WTC11 (cell line): ENCODE data around the gene MYO9A. TPM values are rescaled to one million over a fixed set of nuclear protein-coding genes. Genes with fewer than 3 reads are reported as not detected.

Experiments used
- ATAC-seq: fragments of 200-7000 bp; cut with Tn5 transposase; 2 replicates; pipeline ENCODE4 v1.10.0; 2021; ENCODE audit warnings: mild to moderate bottlenecking, moderate library complexity
- CTCF ChIA-PET: fragments of 300-600 bp; sonication (Branson Sonifier 250); formaldehyde crosslinking; loops from one replicate; lab custom pipeline; 2021; ENCODE audit warnings: antibody characterized with exemption; lab: Charles Lee
- POLR2A ChIA-PET: fragments of 350-600 bp; sonication (Branson Sonifier 250); formaldehyde crosslinking; loops from one replicate; lab custom pipeline; 2021; ENCODE audit warnings: antibody characterized with exemption; lab: Charles Lee
- DNase-seq: peaks from one replicate; pipeline ENCODE4 v3.0.0; 2021; ENCODE audit warnings: low spot score
- H3K27ac Mint-ChIP-seq: 2 replicates; pipeline ENCODE4 v1.8.0; 2021; ENCODE audit warnings: mixed read lengths
- H3K27me3 Mint-ChIP-seq: 2 replicates; pipeline ENCODE4 v1.8.0; 2021; ENCODE audit warnings: low read depth, mild to moderate bottlenecking, moderate library complexity, mixed read lengths
- H3K36me3 Mint-ChIP-seq: 2 replicates; pipeline ENCODE4 v1.8.0; 2021; ENCODE audit warnings: mixed read lengths
- H3K4me1 Mint-ChIP-seq: 2 replicates; pipeline ENCODE4 v1.8.0; 2022; ENCODE audit warnings: mixed read lengths
- H3K4me3 Mint-ChIP-seq: 2 replicates; pipeline ENCODE4 v1.8.0; 2021; ENCODE audit warnings: mild to moderate bottlenecking, moderate library complexity, mixed read lengths
- H3K9me3 Mint-ChIP-seq: 2 replicates; pipeline ENCODE4 v1.8.0; 2021; ENCODE audit warnings: mixed read lengths
- AFF4 ChIP-seq: sonication (generic); formaldehyde crosslinking; IDR thresholded peaks from 2 replicates; pipeline ENCODE4 v1.8.1; 2023; ENCODE audit warnings: mild to moderate bottlenecking, missing genetic modification reagents, borderline replicate concordance
- CREB1 ChIP-seq: sonication (generic); formaldehyde crosslinking; IDR thresholded peaks from 2 replicates; pipeline ENCODE4 v1.8.0; 2023; ENCODE audit warnings: mild to moderate bottlenecking, missing genetic modification reagents
- E2F4 ChIP-seq: sonication (generic); formaldehyde crosslinking; IDR thresholded peaks from 2 replicates; pipeline ENCODE4 v1.8.1; 2022; ENCODE audit warnings: low read depth, mild to moderate bottlenecking, moderate library complexity, missing genetic modification reagents, borderline replicate concordance
- EMX1 ChIP-seq: fragments of 250-450 bp; sonication (Bioruptor Pico); IDR thresholded peaks from 2 replicates; pipeline ENCODE4 v1.8.0; 2021; ENCODE audit warnings: mild to moderate bottlenecking
- FOXP4 ChIP-seq: sonication (generic); formaldehyde crosslinking; IDR thresholded peaks from 2 replicates; pipeline ENCODE4 v1.8.0; 2022; ENCODE audit warnings: mild to moderate bottlenecking, missing genetic modification reagents
- GTF2I ChIP-seq: fragments of 250-450 bp; sonication (Bioruptor Pico); conservative IDR thresholded peaks from 2 replicates; pipeline ENCODE4 v1.4.0; 2021; ENCODE audit warnings: mild to moderate bottlenecking
- MXD4 ChIP-seq: fragments of 250-450 bp; sonication (Bioruptor Pico); IDR thresholded peaks from 2 replicates; pipeline ENCODE4 v1.8.0; 2021; ENCODE audit warnings: mild to moderate bottlenecking, moderate library complexity, borderline replicate concordance
- NFE2L1 ChIP-seq: sonication (generic); formaldehyde crosslinking; IDR thresholded peaks from 2 replicates; pipeline ENCODE4 v1.8.1; 2023; ENCODE audit warnings: missing genetic modification reagents
- RORB ChIP-seq: fragments of 250-450 bp; sonication (Bioruptor Pico); IDR thresholded peaks from 2 replicates; pipeline ENCODE4 v1.9.0; 2021; ENCODE audit warnings: mild to moderate bottlenecking
- SOX15 ChIP-seq: fragments of 250-450 bp; sonication (Bioruptor Pico); IDR thresholded peaks from 2 replicates; pipeline ENCODE4 v1.9.0; 2021; ENCODE audit warnings: mild to moderate bottlenecking
- TCF7 ChIP-seq: sonication (generic); formaldehyde crosslinking; IDR thresholded peaks from 2 replicates; pipeline ENCODE4 v1.8.0; 2022; ENCODE audit warnings: mild to moderate bottlenecking, low read depth, missing genetic modification reagents, moderate library complexity
- ZBTB21 ChIP-seq: sonication (generic); formaldehyde crosslinking; IDR thresholded peaks from 2 replicates; pipeline ENCODE4 v1.8.1; 2023; ENCODE audit warnings: mild to moderate bottlenecking, missing genetic modification reagents, borderline replicate concordance
- ZNF263 ChIP-seq: sonication (generic); formaldehyde crosslinking; IDR thresholded peaks from 2 replicates; pipeline ENCODE4 v1.8.1; 2022; ENCODE audit warnings: low read depth, mild to moderate bottlenecking, moderate library complexity, missing genetic modification reagents
- ZNF317 ChIP-seq: sonication (generic); formaldehyde crosslinking; IDR thresholded peaks from 2 replicates; pipeline ENCODE4 v1.8.1; 2023; ENCODE audit warnings: low read depth, mild to moderate bottlenecking, moderate library complexity, missing genetic modification reagents, borderline replicate concordance
- ZNF396 ChIP-seq: fragments of 250-450 bp; sonication (Bioruptor Pico); IDR thresholded peaks from 2 replicates; pipeline ENCODE4 v1.8.0; 2021; ENCODE audit warnings: mild to moderate bottlenecking, moderate library complexity, borderline replicate concordance
- ZNF425 ChIP-seq: fragments of 250-450 bp; sonication (Bioruptor Pico); conservative IDR thresholded peaks from 2 replicates; pipeline ENCODE4 v1.9.0; 2021; ENCODE audit warnings: mild to moderate bottlenecking
- total RNA-seq: library from RNA; stranded (reverse); gene quantifications from 3 replicates; pipeline ENCODE4 v1.2.3, GENCODE V29; 2021
- TF ChIP-seq, protein P1 (sequence below): sonication (generic); formaldehyde crosslinking; IDR thresholded peaks from 2 replicates; pipeline ENCODE4 v1.8.0; 2023; ENCODE audit warnings: mild to moderate bottlenecking, missing genetic modification reagents

The MYO9A gene
- total RNA-seq, 1 experiment from 2014 or later: 23.5 TPM

DNA sequence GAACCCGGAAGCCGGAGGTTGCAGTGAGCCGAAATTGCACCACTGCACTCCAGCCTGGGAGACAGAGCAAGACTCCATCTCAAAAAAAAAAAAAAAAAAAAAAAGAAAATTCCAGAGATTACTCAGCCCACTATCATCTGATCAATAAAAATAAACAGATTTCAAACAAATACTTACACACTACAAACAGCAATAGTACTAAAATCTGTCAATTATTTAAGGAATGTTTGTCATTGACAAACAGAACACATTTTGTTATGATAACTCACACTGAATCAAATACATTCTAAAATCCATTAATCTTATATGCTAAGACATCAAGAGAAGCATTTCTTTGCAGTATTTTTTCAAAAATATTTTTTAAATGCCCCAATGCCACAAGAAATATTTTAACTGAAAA lies 7.6 kb downstream of the MYO9A start:
- ATAC-seq (no peak), DNase-seq (no peak)
- CTCF ChIA-PET: interaction anchor here (0.7 to 1.2 kb wide), 2 partner anchors 8 to 45 kb away, joined by 3 to 4 read pairs; partner anchors contain the start of gene SENP8
- Mint-ChIP-seq H3K9me3 (no peaks in the 10 kb centered on the region), H3K27me3 (no peaks in the 10 kb centered on the region), H3K4me3 (no peak overlapping the region), H3K27ac (no peak overlapping the region), H3K36me3 (no peaks in the 10 kb centered on the region), H3K4me1 (no peaks in the 10 kb centered on the region; the same call in 1 of the 2 replicates)
- POLR2A ChIA-PET: no interaction called here
- TF ChIP-seq ZNF396 (CRISPR knock-in tag) (no peak), E2F4 (CRISPR knock-in tag) (no peak), RORB (CRISPR knock-in tag) (no peak), SOX15 (CRISPR knock-in tag) (no peak), FOXP4 (CRISPR knock-in tag) (no peak)

- CTCF ChIA-PET: no interaction called here
- Mint-ChIP-seq H3K27me3 (no peaks in the 10 kb centered on the region), H3K4me3 (no peak overlapping the region), H3K27ac (no peak overlapping the region), H3K9me3 (no peaks in the 10 kb centered on the region), H3K36me3 (no peaks in the 10 kb centered on the region), H3K4me1 (no peaks in the 10 kb centered on the region)
- POLR2A ChIA-PET: no interaction called here
- TF ChIP-seq TCF7 (CRISPR knock-in tag): no peak
- no peak for TF ChIP-seq ZNF317 (CRISPR knock-in tag)
- no peak for TF ChIP-seq ZNF263 (CRISPR knock-in tag)
- TF ChIP-seq GTF2I (CRISPR knock-in tag): 0 out of 2 replicates have a peak, but pooled peaks have one; percentile 20
- no peak for DNase-seq
- ATAC-seq: no peak
These were observed 11.9 kb downstream of the MYO9A start for GRCh38 chr15:72106068-72106467.

GRCh38 chr15:72105111-72105510 lies 12.8 kb downstream of the MYO9A start:
- Mint-ChIP-seq H3K4me3 (no peak overlapping the region), H3K9me3 (no peaks in the 10 kb centered on the region), H3K27ac (no peak overlapping the region), H3K36me3 (0 out of 2 replicates have a peak, but pooled peaks cover under 1% of the 10 kb centered on the region), H3K27me3 (no peaks in the 10 kb centered on the region), H3K4me1 (no peaks in the 10 kb centered on the region)
- DNase-seq (no peak), ATAC-seq (no peak)
- CTCF ChIA-PET: no interaction called here
- POLR2A ChIA-PET: no interaction called here
- TF ChIP-seq ZNF425 (CRISPR knock-in tag) (no peak), ZBTB21 (no peak), AFF4 (CRISPR knock-in tag) (no peak), CREB1 (CRISPR knock-in tag) (no peak), MXD4 (no peak), EMX1 (CRISPR knock-in tag) (no peak), ZNF317 (CRISPR knock-in tag) (no peak), E2F4 (CRISPR knock-in tag) (no peak), NFE2L1 (CRISPR knock-in tag) (no peak)
- TF ChIP-seq, protein P1, sequence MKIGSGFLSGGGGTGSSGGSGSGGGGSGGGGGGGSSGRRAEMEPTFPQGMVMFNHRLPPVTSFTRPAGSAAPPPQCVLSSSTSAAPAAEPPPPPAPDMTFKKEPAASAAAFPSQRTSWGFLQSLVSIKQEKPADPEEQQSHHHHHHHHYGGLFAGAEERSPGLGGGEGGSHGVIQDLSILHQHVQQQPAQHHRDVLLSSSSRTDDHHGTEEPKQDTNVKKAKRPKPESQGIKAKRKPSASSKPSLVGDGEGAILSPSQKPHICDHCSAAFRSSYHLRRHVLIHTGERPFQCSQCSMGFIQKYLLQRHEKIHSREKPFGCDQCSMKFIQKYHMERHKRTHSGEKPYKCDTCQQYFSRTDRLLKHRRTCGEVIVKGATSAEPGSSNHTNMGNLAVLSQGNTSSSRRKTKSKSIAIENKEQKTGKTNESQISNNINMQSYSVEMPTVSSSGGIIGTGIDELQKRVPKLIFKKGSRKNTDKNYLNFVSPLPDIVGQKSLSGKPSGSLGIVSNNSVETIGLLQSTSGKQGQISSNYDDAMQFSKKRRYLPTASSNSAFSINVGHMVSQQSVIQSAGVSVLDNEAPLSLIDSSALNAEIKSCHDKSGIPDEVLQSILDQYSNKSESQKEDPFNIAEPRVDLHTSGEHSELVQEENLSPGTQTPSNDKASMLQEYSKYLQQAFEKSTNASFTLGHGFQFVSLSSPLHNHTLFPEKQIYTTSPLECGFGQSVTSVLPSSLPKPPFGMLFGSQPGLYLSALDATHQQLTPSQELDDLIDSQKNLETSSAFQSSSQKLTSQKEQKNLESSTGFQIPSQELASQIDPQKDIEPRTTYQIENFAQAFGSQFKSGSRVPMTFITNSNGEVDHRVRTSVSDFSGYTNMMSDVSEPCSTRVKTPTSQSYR (CRISPR knock-in tag): no peak
